DMS 273 (cell line): ENCODE results near the gene SPDYE6.
A peak's percentile ranks its signal among the peaks of the same experiment; 100 is the strongest.
"Not testable (repeated sequence)": the region's sequence is repeated elsewhere in the genome, so short reads cannot be mapped to it uniquely, and the experiment has no call there.

Source experiments
- DNase-seq: peaks from one replicate; lab custom pipeline; 2025; ENCODE audit not compliant: unreplicated experiment; lab: John Stamatoyannopoulos, UW

The SPDYE6 gene

GRCh38 chr7:102364394-102364886, 8.2 kb upstream of the SPDYE6 start:
- not testable (repeated sequence) for DNase-seq

- DNase-seq: peak; percentile 100
Measured at GRCh38 chr7:102363549-102364393, 7.5 kb upstream of the SPDYE6 start.

GRCh38 chr7:102346983-102347382, 9.3 kb downstream of the SPDYE6 start:
- DNase-seq: not testable (repeated sequence)

GRCh38 chr7:102340599-102341368, 15.5 kb downstream of the SPDYE6 start:
- DNase-seq: not testable (repeated sequence)

- DNase-seq: not testable (repeated sequence)
Measured at GRCh38 chr7:102337420-102337819, 18.8 kb downstream of the SPDYE6 start.

GRCh38 chr7:102337002-102337401, 19.2 kb downstream of the SPDYE6 start:
- DNase-seq: not testable (repeated sequence)

- not testable (repeated sequence) for DNase-seq
Measured at GRCh38 chr7:102335574-102335973, 20.7 kb downstream of the SPDYE6 start.

GRCh38 chr7:102330666-102331460, 25.4 kb downstream of the SPDYE6 start:
- DNase-seq: not testable (repeated sequence)

GRCh38 chr7:102329366-102329765, 26.9 kb downstream of the SPDYE6 start:
- DNase-seq: not testable (repeated sequence)

- DNase-seq: not testable (repeated sequence)
Measured at GRCh38 chr7:102328863-102329262, 27.4 kb downstream of the SPDYE6 start.

GRCh38 chr7:102327183-102327582, 29.1 kb downstream of the SPDYE6 start:
- DNase-seq: not testable (repeated sequence)

GRCh38 chr7:102326157-102326889, 29.9 kb downstream of the SPDYE6 start:
- no peak for DNase-seq

GRCh38 chr7:102325106-102325505, 31.1 kb downstream of the SPDYE6 start:
- DNase-seq: not testable (repeated sequence)

GRCh38 chr7:102323914-102324195, 32.4 kb downstream of the SPDYE6 start:
- DNase-seq: no peak

- no peak for DNase-seq
Measured at GRCh38 chr7:102322202-102322715, 34.0 kb downstream of the SPDYE6 start.

- no peak for DNase-seq
Measured at GRCh38 chr7:102321351-102322201, 34.7 kb downstream of the SPDYE6 start.

GRCh38 chr7:102320601-102321350, 35.5 kb downstream of the SPDYE6 start:
- DNase-seq: no peak

- DNase-seq: no peak
Measured at GRCh38 chr7:102320181-102320580, 36.1 kb downstream of the SPDYE6 start.

- no peak for DNase-seq
Measured at GRCh38 chr7:102319671-102320070, 36.6 kb downstream of the SPDYE6 start.
